NOMO-1 treated with DMSO at 0.1 percent for 48 hours (cell line): ENCODE results near the gene STK32C.
"Not testable (repeated sequence)": the region's sequence is repeated elsewhere in the genome, so short reads cannot be mapped to it uniquely, and the experiment has no call there.

Experiments used
- DNase-seq: peaks from one replicate; lab custom pipeline; 2025; ENCODE audit not compliant: unreplicated experiment; lab: John Stamatoyannopoulos, UW

The STK32C gene

GRCh38 chr10:132319853-132320653 lies 12.3 kb upstream of the STK32C start:
- DNase-seq: peak; percentile 86

GRCh38 chr10:132317477-132317876 lies 9.7 kb upstream of the STK32C start:
- DNase-seq: not testable (repeated sequence)

- no peak for DNase-seq
Measured at GRCh38 chr10:132316133-132316532, 8.4 kb upstream of the STK32C start.

- not testable (repeated sequence) for DNase-seq
Measured at GRCh38 chr10:132314881-132315280, 7.1 kb upstream of the STK32C start.

- DNase-seq: no peak
Measured at GRCh38 chr10:132314336-132314735, 6.6 kb upstream of the STK32C start.

GRCh38 chr10:132313865-132314264 lies 6.1 kb upstream of the STK32C start:
- DNase-seq: no peak

DNA sequence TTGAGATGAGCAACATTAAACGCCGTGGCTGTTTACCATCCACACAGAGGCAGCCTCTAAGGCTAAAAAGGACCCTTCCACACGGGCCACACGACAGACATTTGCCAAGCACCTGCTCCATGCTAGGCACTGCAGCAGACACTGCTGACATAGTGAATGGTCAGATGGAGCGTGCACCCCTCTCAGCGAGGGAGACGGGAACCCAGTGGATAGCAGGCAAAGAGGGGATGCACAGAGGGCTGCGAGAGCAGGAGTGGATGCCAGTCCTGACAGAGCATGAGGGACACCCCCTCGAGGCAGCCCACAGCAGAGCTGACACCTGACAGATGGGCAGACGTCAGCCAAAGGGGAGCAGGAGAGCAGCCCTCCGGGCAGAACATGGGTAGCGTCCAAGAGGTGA lies 5.6 kb upstream of the STK32C start:
- no peak for DNase-seq

DNA sequence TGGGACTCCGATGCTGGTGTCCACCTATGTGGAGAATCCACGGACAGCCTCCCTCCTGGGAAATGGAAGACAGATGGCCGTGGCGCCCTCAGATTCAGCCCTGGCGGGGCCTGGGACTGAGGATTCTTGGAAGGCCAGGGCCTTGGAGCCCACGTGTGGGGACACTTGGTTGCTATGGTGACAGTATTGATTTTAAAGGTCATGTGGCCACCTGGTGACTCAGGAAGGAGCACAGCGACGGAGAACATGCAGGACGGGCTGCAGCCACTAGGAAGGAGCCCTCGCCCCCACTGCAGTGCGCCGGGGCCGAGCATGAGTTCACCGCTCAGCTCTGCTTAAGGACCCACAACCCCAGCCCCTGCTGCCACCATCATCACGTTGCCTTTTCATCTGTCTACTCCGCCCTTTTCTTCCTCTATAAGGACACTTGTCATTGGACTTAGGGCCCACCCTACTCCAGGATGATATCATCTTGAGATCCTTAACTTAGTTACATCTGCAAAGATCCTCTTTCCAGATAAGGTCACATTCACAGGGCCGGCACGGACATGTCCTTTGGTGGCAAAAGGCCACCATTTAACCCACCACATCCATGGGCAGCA lies 3.7 kb upstream of the STK32C start:
- DNase-seq: no peak

DNA sequence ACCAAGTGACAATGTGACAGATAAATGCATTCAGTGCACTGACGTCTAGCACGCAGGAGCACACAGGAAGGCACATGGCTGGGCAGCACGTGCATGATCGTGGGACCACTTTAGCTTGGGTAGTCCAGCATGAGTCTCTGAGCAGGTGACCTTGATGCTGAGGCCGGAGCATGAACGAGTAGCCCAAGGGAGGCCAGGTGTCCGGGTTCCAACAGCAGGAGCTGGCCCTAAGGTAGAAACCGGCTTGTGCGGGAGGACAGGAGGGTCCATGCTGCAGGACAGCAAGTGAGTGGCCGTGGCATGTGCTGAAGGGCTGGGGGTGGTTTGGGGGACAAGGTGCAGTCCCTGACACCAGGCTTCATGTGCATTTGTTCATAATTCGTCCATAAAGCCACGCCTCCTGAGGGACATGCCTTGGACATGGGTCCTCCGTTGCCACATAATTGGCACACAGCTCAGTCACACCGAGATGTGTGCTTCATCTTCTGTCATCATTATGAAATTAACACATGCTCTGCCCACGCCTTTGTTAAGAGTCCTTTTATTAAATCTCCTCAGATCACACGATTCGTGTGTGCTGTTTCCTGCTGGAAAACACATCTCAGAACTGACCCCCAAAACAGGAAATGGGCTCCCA lies 3.1 kb upstream of the STK32C start:
- no peak for DNase-seq

DNA sequence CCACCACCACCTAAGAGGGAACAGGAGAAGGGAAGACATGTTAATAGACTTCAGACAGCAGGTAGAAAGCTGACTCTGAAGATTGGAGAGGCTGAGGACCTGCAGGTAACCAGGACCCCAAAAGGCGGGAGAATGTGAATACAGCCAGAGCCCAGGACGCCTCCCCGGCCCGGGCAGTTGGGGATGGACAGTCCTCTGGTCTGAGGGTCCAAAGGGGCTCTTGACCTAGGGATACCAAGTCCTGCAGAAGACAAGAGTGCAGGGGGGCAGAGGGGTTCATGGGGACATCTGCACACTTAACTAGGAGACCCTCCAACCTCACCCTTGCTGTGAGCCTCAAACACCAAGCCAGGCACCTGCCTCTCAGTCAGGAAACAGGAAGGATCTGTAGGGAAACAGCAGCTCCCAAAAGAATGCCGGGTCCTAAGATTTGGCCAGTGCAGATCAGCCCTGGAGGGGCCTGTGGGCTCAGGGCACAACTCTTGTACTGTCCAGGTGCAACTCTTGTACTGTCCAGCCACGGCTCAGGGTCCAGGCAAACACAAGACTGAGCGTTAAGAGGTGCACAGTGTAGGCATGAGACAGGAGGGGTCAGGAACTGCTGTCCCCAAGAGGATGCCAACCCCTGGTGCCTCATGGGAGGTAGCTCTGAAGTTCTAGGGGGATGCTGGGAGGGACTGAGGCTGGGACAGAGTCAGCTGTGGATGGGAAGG lies 2.3 kb upstream of the STK32C start:
- no peak for DNase-seq

DNA sequence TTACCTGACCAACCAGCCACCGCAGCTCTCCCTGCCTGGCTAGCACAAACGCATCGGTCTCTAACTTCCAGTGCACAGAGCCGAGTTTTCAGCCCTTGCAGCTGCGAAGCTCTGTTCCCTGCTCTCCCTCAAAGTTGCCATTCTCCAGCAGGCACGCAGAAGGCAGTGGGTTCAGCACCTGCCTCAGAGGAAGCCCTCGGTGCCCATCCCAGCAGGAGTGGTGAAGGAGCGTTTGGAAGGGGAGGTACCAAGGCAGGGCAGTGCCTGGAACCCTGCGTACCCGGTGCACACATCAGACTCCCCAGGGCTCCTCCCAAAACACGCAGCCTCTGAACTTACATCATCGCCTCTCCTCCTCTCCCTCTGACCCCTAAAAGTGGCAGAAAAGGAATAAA lies 1.7 kb upstream of the STK32C start:
- no peak for DNase-seq

DNA sequence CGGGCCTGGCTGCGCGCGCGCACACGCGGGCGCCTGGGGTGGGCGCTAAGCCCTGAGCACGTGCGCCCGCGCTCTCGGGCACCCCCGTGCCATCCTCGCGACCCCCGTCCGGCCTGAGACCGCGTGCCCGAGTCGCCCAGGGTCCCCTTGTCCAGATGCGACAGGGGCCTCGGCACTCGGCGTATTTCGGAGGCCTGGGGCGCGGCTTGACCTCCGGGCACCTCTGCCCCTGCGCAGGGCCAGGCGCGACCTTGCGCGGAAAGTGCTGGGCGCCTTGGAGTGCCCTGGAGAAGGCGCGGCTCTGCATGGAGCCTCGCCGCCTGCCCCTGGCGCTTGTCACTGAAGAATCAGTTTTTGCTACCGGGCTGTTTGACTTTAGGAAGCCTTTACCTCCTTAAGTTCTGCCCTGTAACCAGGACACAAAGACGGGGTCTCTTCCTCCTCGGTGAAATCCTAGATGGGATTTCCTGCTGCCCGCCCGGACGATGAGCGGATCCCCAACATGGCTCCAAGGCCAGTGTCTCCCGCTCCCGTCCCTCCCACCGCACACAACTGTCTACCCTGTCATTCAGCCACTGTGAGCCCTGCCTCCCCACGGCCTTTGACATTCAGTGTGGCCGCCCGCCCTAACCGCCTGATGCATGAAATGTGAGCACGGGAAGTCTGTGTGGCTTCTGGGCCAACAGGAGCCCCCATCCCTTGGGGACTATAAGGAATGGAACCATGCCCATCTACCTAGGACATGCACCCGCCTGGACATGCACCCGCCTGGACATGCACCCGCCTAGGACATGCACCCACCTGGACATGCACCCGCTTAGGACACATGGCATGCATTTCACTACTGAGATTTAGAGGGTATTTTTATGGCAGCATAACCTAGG lies 1.1 kb upstream of the STK32C start:
- DNase-seq: no peak

DNA sequence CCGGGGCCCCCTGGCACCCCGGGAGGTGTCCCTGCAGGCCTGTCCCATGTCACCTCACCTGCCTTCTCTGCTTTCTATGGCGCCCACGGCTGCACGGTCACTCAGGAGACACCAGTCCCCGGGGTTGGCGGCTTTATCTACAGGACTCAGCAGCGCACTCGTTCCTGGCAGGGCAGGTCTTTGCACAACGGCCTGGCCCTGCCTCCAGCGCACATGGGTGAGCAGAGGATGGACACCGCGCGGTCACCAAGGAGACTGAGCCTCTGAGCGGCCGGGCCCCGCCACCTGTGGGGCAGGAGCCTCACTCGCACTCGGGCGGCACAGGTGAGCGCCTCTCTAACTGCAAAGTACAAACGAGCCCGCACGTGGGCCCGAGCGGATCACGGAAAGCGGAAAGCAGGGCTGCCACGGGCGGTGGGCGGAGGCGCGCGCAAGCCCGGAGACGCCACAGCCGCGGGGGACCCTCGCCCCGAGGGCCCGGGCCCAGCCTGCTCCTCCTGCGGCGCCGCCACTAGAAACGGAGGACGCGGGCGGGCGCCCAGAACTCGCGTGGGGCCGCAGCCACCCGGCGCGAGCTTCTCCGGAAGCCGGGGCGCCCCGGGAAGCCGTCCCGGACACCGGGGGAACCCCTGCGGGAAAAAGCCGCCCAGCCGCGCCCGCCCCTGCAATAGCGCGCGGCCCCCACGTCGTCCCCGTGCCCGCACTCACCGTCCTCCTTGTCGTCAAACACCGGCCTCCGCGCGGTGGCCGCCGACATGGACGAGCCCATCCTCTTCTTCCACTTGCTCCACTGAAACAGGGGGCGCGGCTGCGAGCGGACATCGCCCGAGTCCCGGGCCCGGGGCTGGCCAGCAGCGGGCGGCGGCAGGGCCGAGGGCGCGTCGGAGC lies 642 bp downstream of the STK32C start:
- peak; percentile 9 for DNase-seq

DNA sequence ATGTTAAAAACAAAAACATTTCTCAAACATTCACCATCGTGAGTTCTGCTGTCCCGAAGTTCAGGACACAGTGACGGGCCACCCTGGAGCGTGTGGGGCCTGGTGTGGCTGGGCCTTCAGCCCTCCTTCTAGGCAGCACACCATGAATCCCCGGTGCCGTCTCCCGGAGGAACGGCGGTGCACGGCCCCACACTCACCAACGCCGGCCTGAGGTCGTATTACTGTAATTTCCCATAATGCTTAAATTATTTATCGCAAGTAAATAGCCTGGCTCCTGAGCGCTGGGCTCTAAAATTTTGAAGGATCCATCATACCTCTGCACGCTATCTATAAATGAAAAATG lies 1.4 kb downstream of the STK32C start:
- no peak for DNase-seq

DNA sequence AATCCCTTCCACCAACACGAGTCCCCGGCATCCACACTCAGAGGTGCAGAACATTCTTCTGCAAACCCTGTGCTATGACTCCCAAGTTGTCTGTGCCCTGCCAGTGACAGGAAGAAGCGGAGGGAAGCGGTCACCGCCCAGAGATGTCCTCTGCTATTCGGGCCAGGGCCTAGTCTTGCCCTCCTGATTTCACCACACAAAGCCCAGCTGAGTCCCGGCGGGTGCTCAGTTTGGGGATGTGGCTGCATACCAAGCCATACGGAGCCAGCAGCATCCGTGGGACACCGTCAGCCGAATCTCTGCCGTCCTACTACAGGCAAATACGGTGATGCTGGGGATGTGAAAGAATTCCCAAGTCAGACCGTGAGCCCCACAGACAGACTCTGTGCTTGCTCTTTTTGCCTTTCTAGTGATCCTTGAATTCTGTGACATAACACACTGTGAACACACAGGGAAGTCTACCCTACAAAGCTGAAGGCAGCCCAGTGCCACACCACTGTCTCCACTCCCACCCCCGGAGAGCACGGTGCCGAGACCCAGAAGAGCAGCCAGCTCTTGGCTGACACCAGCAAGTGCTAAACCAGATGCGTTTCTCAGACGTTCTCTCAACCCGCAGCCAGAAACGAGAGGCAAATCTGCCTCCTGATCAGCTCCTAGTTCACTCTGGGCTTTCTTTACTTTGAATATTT lies 2.0 kb downstream of the STK32C start:
- DNase-seq: no peak

DNA sequence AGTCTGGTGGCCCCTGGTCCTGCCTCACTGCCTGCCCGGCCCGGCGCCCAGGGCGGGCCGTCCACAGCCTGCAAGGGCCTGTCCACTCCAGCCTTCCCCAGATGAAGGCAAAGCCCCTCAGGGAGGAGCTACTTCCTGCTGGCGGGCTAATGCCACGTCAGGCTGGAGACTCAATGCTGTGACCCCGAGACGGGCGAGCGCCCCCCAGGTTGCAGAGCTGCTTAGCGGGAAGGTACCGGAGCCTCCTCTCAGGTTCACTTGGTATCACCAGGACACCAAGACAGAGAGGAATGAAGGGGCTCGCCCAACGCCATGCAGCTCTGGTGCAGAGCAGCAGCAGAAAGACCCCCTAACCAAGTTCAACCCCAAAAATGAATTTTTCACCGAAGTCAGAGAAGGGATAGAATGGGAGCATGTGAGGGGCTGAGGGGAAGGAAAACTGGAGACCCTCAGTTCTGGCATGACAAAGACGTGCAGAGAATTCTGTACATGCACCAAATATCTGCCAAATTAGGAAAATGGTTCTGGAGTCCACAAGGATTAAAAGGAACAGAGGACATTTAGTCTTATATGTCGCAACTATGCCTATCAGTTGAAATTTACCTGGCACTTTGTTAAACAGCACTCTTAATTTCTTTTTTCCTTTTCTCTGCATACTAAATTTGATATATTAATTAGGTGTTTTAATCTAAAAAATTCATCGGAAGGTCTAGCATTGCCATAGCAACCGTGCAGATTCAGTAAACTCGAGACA lies 2.8 kb downstream of the STK32C start:
- no peak for DNase-seq

GRCh38 chr10:132303361-132304115 lies 4.2 kb downstream of the STK32C start:
- DNase-seq: no peak
